GM18951 (cell line): ENCODE measurements around the gene GPR150.

Experiments used
- POLR2A ChIP-seq: IDR thresholded peaks from 4 replicates; pipeline ENCODE4 v1.6.1; 2011; ENCODE audit warnings: mild to moderate bottlenecking; ENCODE audit not compliant: insufficient read length, insufficient read depth; ENCODE audit errors: extremely low read depth
- in situ Hi-C: fragments of 300-500 bp; cut with MboI; formaldehyde crosslinking; loops from one replicate; pipeline ENCODE4 v1.12.0; 2022; ENCODE audit warnings: low sequenced_read_pairs, mixed read lengths, inconsistent platforms; ENCODE audit not compliant: unreplicated experiment

Gene GPR150

GRCh38 chr5:95613514-95613913 is 6.4 kb upstream of the GPR150 start:
- in situ Hi-C loops, result no loop called here
- no peak for TF ChIP-seq POLR2A

GRCh38 chr5:95615164-95615467 is 4.8 kb upstream of the GPR150 start:
- no peak for TF ChIP-seq POLR2A
- in situ Hi-C loops, result no loop called here

GRCh38 chr5:95617057-95617456 is 2.8 kb upstream of the GPR150 start:
- in situ Hi-C loops, result no loop called here
- TF ChIP-seq POLR2A, result no peak

GRCh38 chr5:95619096-95619495 is 791 bp upstream of the GPR150 start:
- TF ChIP-seq POLR2A, result no peak
- in situ Hi-C loops, result no loop called here

GRCh38 chr5:95619514-95620029 is 315 bp upstream of the GPR150 start:
- no peak for TF ChIP-seq POLR2A
- in situ Hi-C loops, result no loop called here

GRCh38 chr5:95620870-95621838 is 1.3 kb downstream of the GPR150 start:
- peak; percentile 21 for TF ChIP-seq POLR2A
- in situ Hi-C loops, result no loop called here

GRCh38 chr5:95621839-95622629 is 2.1 kb downstream of the GPR150 start:
- in situ Hi-C loops, result no loop called here
- TF ChIP-seq POLR2A, result no peak

- in situ Hi-C loops, result no loop called here
- TF ChIP-seq POLR2A, result no peak
These were observed 3.8 kb downstream of the GPR150 start for GRCh38 chr5:95623706-95624105.

GRCh38 chr5:95624368-95624767 is 4.5 kb downstream of the GPR150 start:
- in situ Hi-C loops, result no loop called here
- TF ChIP-seq POLR2A, result no peak

GRCh38 chr5:95626701-95627100 is 6.8 kb downstream of the GPR150 start:
- in situ Hi-C loops, result no loop called here
- TF ChIP-seq POLR2A, result no peak

- in situ Hi-C loops, result no loop called here
- no peak for TF ChIP-seq POLR2A
These were observed 8.3 kb downstream of the GPR150 start for GRCh38 chr5:95627971-95628810.

- no peak for TF ChIP-seq POLR2A
- in situ Hi-C loops, result no loop called here
These were observed 9.0 kb downstream of the GPR150 start for GRCh38 chr5:95628933-95629332.
